ENCODE measurements around the gene MAMLD1.

GRCh38 chrX:150436195-150436594, 73.1 kb downstream of the MAMLD1 start:
- TF ChIP-seq CTCF (IDR thresholded peaks at IDR 0.05; ENCODE audit: insufficient read depth, low read length) (no peak), SPI1 (IDR thresholded peaks at IDR 0.05; ENCODE audit: borderline replicate concordance, low read depth) (no peak), REST (IDR thresholded peaks at IDR 0.05; ENCODE audit: insufficient replicate concordance, low read depth) (no peak), POLR2AphosphoS5 (IDR thresholded peaks at IDR 0.05; ENCODE audit: low read depth) (no peak), GABPA (IDR thresholded peaks at IDR 0.05; ENCODE audit: low read depth) (no peak)
